Measurements from ENCODE around the gene CNTN4.

The CNTN4 gene

DNA sequence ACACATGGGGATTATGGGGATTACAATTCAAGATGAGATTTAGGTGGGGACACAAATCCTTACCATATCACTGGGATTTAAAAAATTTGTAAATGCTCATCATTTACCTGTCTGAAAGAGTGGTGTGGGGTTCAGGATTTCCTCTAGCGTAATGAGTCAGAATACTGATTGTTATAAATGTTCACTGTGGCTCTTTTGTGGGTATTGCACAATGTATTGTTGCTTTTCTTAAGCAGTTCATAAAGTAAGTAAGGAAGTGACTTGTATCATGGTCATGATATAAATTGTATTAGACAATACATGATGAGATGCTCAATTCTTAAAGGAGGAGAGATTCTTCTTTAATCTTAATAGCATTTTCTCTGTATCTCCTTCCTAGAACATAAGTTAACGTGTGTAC lies 262.1 kb downstream of the CNTN4 start:
- H3K4me1 ChIP-seq (ENCODE audit: control insufficient read depth, insufficient read depth, low read length), result peaks cover 2% of the 10 kb centered on the region
- H3K9me3 ChIP-seq (ENCODE audit: control insufficient read depth, insufficient read depth, low read length), result no peaks in the 10 kb centered on the region
- H3K4me3 ChIP-seq (ENCODE audit: low read depth, low read length), result no peak overlapping the region
- no peaks in the 10 kb centered on the region for H3K36me3 ChIP-seq (ENCODE audit: control insufficient read depth, insufficient read depth, low read length)
- H3K9ac ChIP-seq (ENCODE audit: low read depth, low read length), result no peak overlapping the region
- no peaks in the 10 kb centered on the region for H3K27me3 ChIP-seq (ENCODE audit: control insufficient read depth, insufficient read depth, low read length)

DNA sequence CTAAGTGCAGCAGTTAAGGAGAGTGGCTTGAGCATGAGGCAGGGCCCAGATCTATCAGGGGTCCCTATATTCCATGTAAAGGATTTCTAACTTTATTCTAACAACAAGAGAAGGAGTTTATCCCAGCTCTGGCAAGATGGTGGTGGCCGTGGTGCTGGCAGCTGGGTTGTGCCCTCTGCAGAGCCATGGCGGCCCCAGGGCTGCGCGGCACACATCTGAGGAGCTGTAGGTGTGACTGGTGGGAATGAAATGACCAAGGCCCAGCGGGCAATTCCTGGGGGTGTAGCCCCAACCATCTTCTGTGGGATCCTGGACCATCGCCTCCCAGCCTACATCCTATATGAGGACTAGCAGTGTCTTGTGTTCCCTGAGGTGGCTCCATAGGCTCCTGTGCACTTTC lies 263.5 kb downstream of the CNTN4 start:
- Histone ChIP-seq H3K4me1 (ENCODE audit: control insufficient read depth, insufficient read depth, low read length) (no peaks in the 10 kb centered on the region), H3K9ac (ENCODE audit: low read depth, low read length) (no peak overlapping the region), H3K36me3 (ENCODE audit: control insufficient read depth, insufficient read depth, low read length) (no peaks in the 10 kb centered on the region), H3K27me3 (ENCODE audit: control insufficient read depth, insufficient read depth, low read length) (no peaks in the 10 kb centered on the region), H3K9me3 (ENCODE audit: control insufficient read depth, insufficient read depth, low read length) (no peaks in the 10 kb centered on the region), H3K4me3 (ENCODE audit: low read depth, low read length) (no peak overlapping the region)

GRCh38 chr3:2363854-2364253 lies 265.2 kb downstream of the CNTN4 start:
- Histone ChIP-seq H3K9me3 (ENCODE audit: control insufficient read depth, insufficient read depth, low read length) (no peaks in the 10 kb centered on the region), H3K4me1 (ENCODE audit: control insufficient read depth, insufficient read depth, low read length) (no peaks in the 10 kb centered on the region), H3K27me3 (ENCODE audit: control insufficient read depth, insufficient read depth, low read length) (no peaks in the 10 kb centered on the region), H3K4me3 (ENCODE audit: low read depth, low read length) (no peak overlapping the region), H3K36me3 (ENCODE audit: control insufficient read depth, insufficient read depth, low read length) (no peaks in the 10 kb centered on the region), H3K9ac (ENCODE audit: low read depth, low read length) (no peak overlapping the region)

DNA sequence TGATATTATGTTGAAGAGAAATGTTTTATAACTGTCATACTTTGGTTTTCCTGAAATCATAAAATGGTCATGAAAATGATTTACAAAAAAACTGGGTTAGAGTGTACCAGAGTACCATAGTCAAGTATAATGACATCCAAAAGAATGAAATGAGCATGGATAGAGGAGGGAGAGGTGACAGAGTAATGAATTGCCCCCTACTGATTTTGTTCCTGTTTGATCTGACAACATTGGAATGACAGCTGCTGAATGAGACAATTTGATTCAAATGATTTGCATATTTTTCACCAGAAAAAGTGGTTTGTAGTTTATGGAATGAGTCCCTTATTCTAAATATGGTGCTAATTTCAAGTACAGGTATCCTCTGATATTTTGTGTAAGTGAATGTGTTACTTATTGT lies 271.7 kb downstream of the CNTN4 start:
- Histone ChIP-seq H3K9me3 (ENCODE audit: control insufficient read depth, insufficient read depth, low read length) (no peaks in the 10 kb centered on the region), H3K36me3 (ENCODE audit: control insufficient read depth, insufficient read depth, low read length) (no peaks in the 10 kb centered on the region), H3K4me3 (ENCODE audit: low read depth, low read length) (no peak overlapping the region), H3K9ac (ENCODE audit: low read depth, low read length) (no peak overlapping the region), H3K27me3 (ENCODE audit: control insufficient read depth, insufficient read depth, low read length) (no peaks in the 10 kb centered on the region), H3K4me1 (ENCODE audit: control insufficient read depth, insufficient read depth, low read length) (peaks cover 2% of the 10 kb centered on the region)

DNA sequence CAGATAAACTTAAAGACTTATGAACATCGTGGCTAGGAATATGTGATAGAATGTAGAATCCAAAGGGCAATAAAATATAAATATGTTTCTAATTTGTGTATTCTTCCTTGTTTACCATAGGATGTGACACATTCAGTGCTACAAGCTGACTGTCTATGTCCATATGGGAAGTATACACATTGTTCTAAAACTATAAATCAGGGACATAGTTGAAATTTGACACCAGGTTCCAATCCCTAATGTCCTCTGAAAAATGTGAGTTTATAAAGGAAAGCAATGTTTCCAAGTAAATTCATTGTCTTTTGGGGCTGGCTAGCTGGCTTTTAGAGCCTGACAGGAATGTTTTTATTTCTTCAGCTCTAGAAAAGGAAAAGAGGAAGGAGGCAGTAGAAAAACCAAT lies 273.6 kb downstream of the CNTN4 start:
- Histone ChIP-seq H3K36me3 (ENCODE audit: control insufficient read depth, insufficient read depth, low read length) (no peaks in the 10 kb centered on the region), H3K9me3 (ENCODE audit: control insufficient read depth, insufficient read depth, low read length) (no peaks in the 10 kb centered on the region)

GRCh38 chr3:2375376-2375775 lies 276.7 kb downstream of the CNTN4 start:
- no peaks in the 10 kb centered on the region for H3K9me3 ChIP-seq (ENCODE audit: control insufficient read depth, insufficient read depth, low read length)
- no peak overlapping the region for H3K9ac ChIP-seq (ENCODE audit: low read depth, low read length)
- no peaks in the 10 kb centered on the region for H3K27me3 ChIP-seq (ENCODE audit: control insufficient read depth, insufficient read depth, low read length)
- peaks cover 2% of the 10 kb centered on the region for H3K4me1 ChIP-seq (ENCODE audit: control insufficient read depth, insufficient read depth, low read length)
- no peaks in the 10 kb centered on the region for H3K36me3 ChIP-seq (ENCODE audit: control insufficient read depth, insufficient read depth, low read length)
- no peak overlapping the region for H3K4me3 ChIP-seq (ENCODE audit: low read depth, low read length)

More for the DNA sequence above, 273.6 kb downstream of the CNTN4 start:
- H3K27me3 ChIP-seq (ENCODE audit: control insufficient read depth, insufficient read depth, low read length), result no peaks in the 10 kb centered on the region
- H3K4me1 ChIP-seq (ENCODE audit: control insufficient read depth, insufficient read depth, low read length), result peaks cover 2% of the 10 kb centered on the region
- H3K9ac ChIP-seq (ENCODE audit: low read depth, low read length), result no peak overlapping the region
- H3K4me3 ChIP-seq (ENCODE audit: low read depth, low read length), result no peak overlapping the region

- no peaks in the 10 kb centered on the region for H3K27me3 ChIP-seq (ENCODE audit: control insufficient read depth, insufficient read depth, low read length)
- no peak overlapping the region for H3K9ac ChIP-seq (ENCODE audit: low read depth, low read length)
- no peaks in the 10 kb centered on the region for H3K36me3 ChIP-seq (ENCODE audit: control insufficient read depth, insufficient read depth, low read length)
- no peaks in the 10 kb centered on the region for H3K9me3 ChIP-seq (ENCODE audit: control insufficient read depth, insufficient read depth, low read length)
- H3K4me1 ChIP-seq (ENCODE audit: control insufficient read depth, insufficient read depth, low read length), result no peaks in the 10 kb centered on the region
- H3K4me3 ChIP-seq (ENCODE audit: low read depth, low read length), result no peak overlapping the region
These were observed 278.6 kb downstream of the CNTN4 start for GRCh38 chr3:2377281-2377680.

DNA sequence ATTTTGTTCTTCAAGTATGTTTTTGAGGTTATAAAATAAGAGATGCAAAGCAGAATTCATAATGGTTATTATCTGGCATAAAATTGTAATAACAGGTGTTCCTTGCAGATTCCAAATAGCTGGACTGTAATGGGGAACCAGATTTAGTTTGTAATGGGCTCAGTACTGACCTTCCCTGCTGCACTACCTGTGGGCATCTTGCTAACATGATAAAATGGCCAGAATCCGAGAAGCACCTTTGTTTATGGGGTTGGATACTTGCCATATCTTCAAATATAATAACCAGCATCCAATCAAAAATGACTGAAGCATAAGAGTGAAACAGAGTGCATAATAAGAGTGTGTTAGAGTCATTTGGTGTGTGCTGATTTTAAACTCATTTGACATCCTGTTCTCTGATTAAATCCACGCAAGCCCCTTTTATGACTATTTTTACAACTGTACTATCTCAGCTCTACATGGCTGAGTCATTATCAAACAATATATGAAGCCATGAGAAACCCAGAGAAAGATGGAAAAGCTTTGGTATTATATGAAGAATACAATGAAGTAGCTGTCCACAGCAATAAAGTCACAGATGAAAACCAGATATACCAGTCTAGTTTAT lies 292.4 kb downstream of the CNTN4 start:
- no peaks in the 10 kb centered on the region for H3K36me3 ChIP-seq (ENCODE audit: control insufficient read depth, insufficient read depth, low read length)
- no peak overlapping the region for H3K4me3 ChIP-seq (ENCODE audit: low read depth, low read length)
- no peaks in the 10 kb centered on the region for H3K27me3 ChIP-seq (ENCODE audit: control insufficient read depth, insufficient read depth, low read length)
- H3K9ac ChIP-seq (ENCODE audit: low read depth, low read length), result no peak overlapping the region
- no peaks in the 10 kb centered on the region for H3K9me3 ChIP-seq (ENCODE audit: control insufficient read depth, insufficient read depth, low read length)
- H3K4me1 ChIP-seq (ENCODE audit: control insufficient read depth, insufficient read depth, low read length), result no peaks in the 10 kb centered on the region

DNA sequence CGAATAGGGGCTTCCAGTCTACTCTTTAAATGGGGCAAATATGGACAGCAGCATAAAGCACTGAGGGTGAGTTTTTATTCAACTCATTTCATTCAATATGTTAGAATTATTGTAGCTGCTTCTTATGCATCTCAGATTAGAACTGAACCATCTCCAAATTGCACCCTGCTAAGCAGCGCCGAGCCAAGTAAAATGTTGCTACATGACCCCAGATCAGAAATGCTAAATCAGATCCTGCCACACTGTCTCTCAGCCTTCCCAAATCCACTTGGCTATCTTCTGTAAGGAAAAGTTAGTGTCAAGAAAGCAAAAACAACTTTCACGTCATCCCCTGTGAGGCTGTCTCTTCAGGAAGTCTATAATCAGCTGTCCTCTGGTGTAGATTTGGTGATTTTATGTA lies 293.2 kb downstream of the CNTN4 start:
- H3K4me3 ChIP-seq (ENCODE audit: low read depth, low read length), result no peak overlapping the region

DNA sequence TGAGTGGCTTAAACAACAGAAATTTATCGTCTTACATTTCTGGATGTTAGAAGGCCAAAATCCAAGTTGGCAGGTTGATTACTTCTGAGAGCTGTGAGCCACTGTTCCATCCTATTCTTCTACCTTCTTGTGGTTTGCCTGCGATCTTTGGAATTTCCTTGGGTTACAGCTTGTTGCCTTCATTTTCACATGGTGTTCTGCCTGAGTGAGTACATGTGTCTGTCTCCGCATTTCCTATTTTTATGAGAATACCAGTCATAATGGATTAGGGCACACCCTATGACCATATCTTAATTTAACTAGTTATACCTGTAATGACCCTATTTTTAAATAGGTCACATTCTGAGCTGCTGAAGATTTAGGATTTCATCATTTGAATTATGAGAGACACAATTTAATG lies 294.3 kb downstream of the CNTN4 start:
- Histone ChIP-seq H3K36me3 (ENCODE audit: control insufficient read depth, insufficient read depth, low read length) (no peaks in the 10 kb centered on the region), H3K4me1 (ENCODE audit: control insufficient read depth, insufficient read depth, low read length) (no peaks in the 10 kb centered on the region), H3K4me3 (ENCODE audit: low read depth, low read length) (no peak overlapping the region), H3K9ac (ENCODE audit: low read depth, low read length) (no peak overlapping the region), H3K27me3 (ENCODE audit: control insufficient read depth, insufficient read depth, low read length) (no peaks in the 10 kb centered on the region), H3K9me3 (ENCODE audit: control insufficient read depth, insufficient read depth, low read length) (no peaks in the 10 kb centered on the region)

More for the DNA sequence above, 293.2 kb downstream of the CNTN4 start:
- H3K36me3 ChIP-seq (ENCODE audit: control insufficient read depth, insufficient read depth, low read length), result no peaks in the 10 kb centered on the region
- H3K9me3 ChIP-seq (ENCODE audit: control insufficient read depth, insufficient read depth, low read length), result no peaks in the 10 kb centered on the region
- no peaks in the 10 kb centered on the region for H3K4me1 ChIP-seq (ENCODE audit: control insufficient read depth, insufficient read depth, low read length)
- no peaks in the 10 kb centered on the region for H3K27me3 ChIP-seq (ENCODE audit: control insufficient read depth, insufficient read depth, low read length)
- no peak overlapping the region for H3K9ac ChIP-seq (ENCODE audit: low read depth, low read length)

DNA sequence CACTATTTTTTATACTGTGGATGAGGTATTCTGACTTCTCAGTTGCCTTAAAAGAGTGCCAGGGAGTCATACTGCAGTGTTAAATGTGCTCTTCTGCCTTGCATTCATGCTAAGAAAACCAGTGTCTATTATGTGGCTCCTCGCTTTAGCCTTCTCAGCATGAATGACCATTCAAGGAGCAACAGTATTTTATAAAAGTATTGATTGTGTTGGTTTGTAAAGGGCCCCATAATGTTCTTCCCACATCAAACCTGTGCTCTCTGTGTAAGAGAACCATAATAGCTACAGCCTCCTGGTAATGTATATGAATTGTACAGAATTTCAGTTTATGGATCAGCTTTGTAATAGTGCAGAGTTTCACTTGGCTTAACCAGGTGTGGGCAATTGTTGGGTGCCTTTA lies 316.4 kb downstream of the CNTN4 start:
- Histone ChIP-seq H3K9ac (ENCODE audit: low read depth, low read length) (no peak overlapping the region), H3K36me3 (ENCODE audit: control insufficient read depth, insufficient read depth, low read length) (no peaks in the 10 kb centered on the region), H3K4me1 (ENCODE audit: control insufficient read depth, insufficient read depth, low read length) (no peaks in the 10 kb centered on the region), H3K27me3 (ENCODE audit: control insufficient read depth, insufficient read depth, low read length) (no peaks in the 10 kb centered on the region), H3K9me3 (ENCODE audit: control insufficient read depth, insufficient read depth, low read length) (no peaks in the 10 kb centered on the region), H3K4me3 (ENCODE audit: low read depth, low read length) (no peak overlapping the region)

GRCh38 chr3:2420919-2421318 lies 322.3 kb downstream of the CNTN4 start:
- Histone ChIP-seq H3K4me1 (ENCODE audit: control insufficient read depth, insufficient read depth, low read length) (no peaks in the 10 kb centered on the region), H3K9me3 (ENCODE audit: control insufficient read depth, insufficient read depth, low read length) (no peaks in the 10 kb centered on the region), H3K4me3 (ENCODE audit: low read depth, low read length) (no peak overlapping the region), H3K9ac (ENCODE audit: low read depth, low read length) (no peak overlapping the region), H3K36me3 (ENCODE audit: control insufficient read depth, insufficient read depth, low read length) (no peaks in the 10 kb centered on the region), H3K27me3 (ENCODE audit: control insufficient read depth, insufficient read depth, low read length) (no peaks in the 10 kb centered on the region)
